ENCODE data around the gene DYNLRB1. TPM values are rescaled to one million over a fixed set of nuclear protein-coding genes. Genes with fewer than 3 reads are reported as not detected.

DYNLRB1 gene
- total RNA-seq, 1 donor from 2014 or later, result 101 TPM

GRCh38 chr20:34575271-34575670 is 59.0 kb downstream of the DYNLRB1 start:
- TF ChIP-seq, protein P1, sequence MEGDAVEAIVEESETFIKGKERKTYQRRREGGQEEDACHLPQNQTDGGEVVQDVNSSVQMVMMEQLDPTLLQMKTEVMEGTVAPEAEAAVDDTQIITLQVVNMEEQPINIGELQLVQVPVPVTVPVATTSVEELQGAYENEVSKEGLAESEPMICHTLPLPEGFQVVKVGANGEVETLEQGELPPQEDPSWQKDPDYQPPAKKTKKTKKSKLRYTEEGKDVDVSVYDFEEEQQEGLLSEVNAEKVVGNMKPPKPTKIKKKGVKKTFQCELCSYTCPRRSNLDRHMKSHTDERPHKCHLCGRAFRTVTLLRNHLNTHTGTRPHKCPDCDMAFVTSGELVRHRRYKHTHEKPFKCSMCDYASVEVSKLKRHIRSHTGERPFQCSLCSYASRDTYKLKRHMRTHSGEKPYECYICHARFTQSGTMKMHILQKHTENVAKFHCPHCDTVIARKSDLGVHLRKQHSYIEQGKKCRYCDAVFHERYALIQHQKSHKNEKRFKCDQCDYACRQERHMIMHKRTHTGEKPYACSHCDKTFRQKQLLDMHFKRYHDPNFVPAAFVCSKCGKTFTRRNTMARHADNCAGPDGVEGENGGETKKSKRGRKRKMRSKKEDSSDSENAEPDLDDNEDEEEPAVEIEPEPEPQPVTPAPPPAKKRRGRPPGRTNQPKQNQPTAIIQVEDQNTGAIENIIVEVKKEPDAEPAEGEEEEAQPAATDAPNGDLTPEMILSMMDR (IDR thresholded peaks at IDR 0.05; ENCODE audit: unreplicated experiment), result no peak
- peaks cover 27% of the 10 kb centered on the region for H3K4me1 Mint-ChIP-seq
- no peaks in the 10 kb centered on the region for H3K9me3 Mint-ChIP-seq
- H3K36me3 Mint-ChIP-seq, result peaks cover 20% of the 10 kb centered on the region
- H3K27me3 Mint-ChIP-seq (ENCODE audit: low read depth), result no peaks in the 10 kb centered on the region
- no peak overlapping the region for H3K27ac Mint-ChIP-seq
- DNase-seq (ENCODE audit: low spot score in 2 of 2, unreplicated experiment in 2 of 2), result no peak
- H3K4me3 Mint-ChIP-seq, result no peak overlapping the region

GRCh38 chr20:34575756-34576155 is 59.5 kb downstream of the DYNLRB1 start:
- H3K9me3 Mint-ChIP-seq, result no peaks in the 10 kb centered on the region
- TF ChIP-seq, protein P1 (IDR thresholded peaks at IDR 0.05; ENCODE audit: unreplicated experiment), result no peak
- no peaks in the 10 kb centered on the region for H3K27me3 Mint-ChIP-seq (ENCODE audit: low read depth)
- peaks cover 19% of the 10 kb centered on the region for H3K36me3 Mint-ChIP-seq
- no peak for DNase-seq (ENCODE audit: low spot score in 2 of 2, unreplicated experiment in 2 of 2)
- H3K27ac Mint-ChIP-seq, result no peak overlapping the region
- peaks cover 25% of the 10 kb centered on the region for H3K4me1 Mint-ChIP-seq
- H3K4me3 Mint-ChIP-seq, result no peak overlapping the region

DNA sequence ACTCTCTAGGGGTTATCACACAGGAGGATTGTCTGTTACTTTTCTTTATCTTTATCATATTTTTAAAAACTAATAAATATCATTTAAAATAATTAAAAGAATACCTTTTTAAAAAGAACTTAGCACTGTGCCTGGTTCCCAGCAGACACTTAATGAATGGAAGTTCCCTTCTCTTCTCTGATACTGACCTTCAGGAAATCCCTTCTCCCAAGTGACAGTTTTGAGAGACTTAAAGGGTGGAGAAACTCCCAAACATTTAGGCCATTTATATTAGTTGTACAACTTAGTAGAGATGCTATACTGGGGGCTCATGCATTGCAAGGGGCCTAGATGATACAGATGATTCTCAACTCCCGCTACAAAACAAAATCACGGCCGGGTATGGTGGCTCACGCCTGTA is 60.8 kb downstream of the DYNLRB1 start:
- no peak overlapping the region for H3K4me3 Mint-ChIP-seq
- no peaks in the 10 kb centered on the region for H3K9me3 Mint-ChIP-seq
- no peak overlapping the region for H3K27ac Mint-ChIP-seq
- TF ChIP-seq, protein P1 (IDR thresholded peaks at IDR 0.05; ENCODE audit: unreplicated experiment), result no peak
- DNase-seq (ENCODE audit: low spot score in 2 of 2, unreplicated experiment in 2 of 2), result no peak
- H3K27me3 Mint-ChIP-seq (ENCODE audit: low read depth), result no peaks in the 10 kb centered on the region
- peaks cover 16% of the 10 kb centered on the region for H3K36me3 Mint-ChIP-seq
- peaks cover 28% of the 10 kb centered on the region for H3K4me1 Mint-ChIP-seq

DNA sequence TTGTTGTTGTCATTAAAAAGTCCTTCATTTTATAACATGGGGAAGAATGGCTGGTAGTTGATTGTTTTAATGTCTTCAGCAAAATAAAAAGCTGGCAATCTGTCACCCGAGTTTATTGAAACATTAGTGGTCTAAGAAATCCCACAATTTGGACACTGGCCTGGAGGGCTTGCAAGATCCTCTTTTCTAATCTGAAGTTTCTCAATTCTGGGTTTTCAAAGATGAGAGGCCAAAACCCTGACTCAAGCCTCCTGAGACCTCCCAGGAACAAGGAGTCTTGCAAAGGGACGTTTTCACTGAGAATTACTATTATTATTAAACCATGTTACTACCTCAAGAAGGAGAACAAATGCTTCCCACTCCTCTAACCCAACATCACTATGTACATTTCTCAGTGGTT is 61.8 kb downstream of the DYNLRB1 start:
- no peak overlapping the region for H3K4me3 Mint-ChIP-seq
- no peak for DNase-seq (ENCODE audit: low spot score in 2 of 2, unreplicated experiment in 2 of 2)
- no peaks in the 10 kb centered on the region for H3K9me3 Mint-ChIP-seq
- H3K27ac Mint-ChIP-seq, result peak overlapping the region; percentile 43
- peaks cover 28% of the 10 kb centered on the region for H3K4me1 Mint-ChIP-seq
- TF ChIP-seq, protein P1 (IDR thresholded peaks at IDR 0.05; ENCODE audit: unreplicated experiment), result no peak
- H3K27me3 Mint-ChIP-seq (ENCODE audit: low read depth), result no peaks in the 10 kb centered on the region
- H3K36me3 Mint-ChIP-seq, result peaks cover 16% of the 10 kb centered on the region

- Mint-ChIP-seq H3K27me3 (ENCODE audit: low read depth) (no peaks in the 10 kb centered on the region), H3K4me1 (peaks cover 28% of the 10 kb centered on the region), H3K36me3 (peaks cover 13% of the 10 kb centered on the region), H3K27ac (peak overlapping the region; percentile 43), H3K4me3 (no peak overlapping the region), H3K9me3 (no peaks in the 10 kb centered on the region)
- no peak for DNase-seq (ENCODE audit: low spot score in 2 of 2, unreplicated experiment in 2 of 2)
- TF ChIP-seq, protein P1 (IDR thresholded peaks at IDR 0.05; ENCODE audit: unreplicated experiment), result no peak
Measured at GRCh38 chr20:34578521-34578920, 62.3 kb downstream of the DYNLRB1 start.

Measured in mesothelial cell of epicardium (in vitro differentiated cells).